AG09309 (cell line): ENCODE data around the gene NAALADL2.

ENCODE experiments used
- DNase-seq: peaks from one replicate; pipeline ENCODE4 v3.0.0-alpha.2; 2010; ENCODE audit warnings: low read depth
- H3K4me3 ChIP-seq: 2 replicates; pipeline ENCODE4 v1.5.1; 2011; ENCODE audit warnings: mild to moderate bottlenecking, low read depth, low read length, moderate library complexity; ENCODE audit not compliant: control insufficient read depth
- TF ChIP-seq, protein P1 (sequence below): IDR thresholded peaks from 2 replicates; pipeline ENCODE4 v1.5.1; 2011; ENCODE audit warnings: mild to moderate bottlenecking, low read depth, low read length, inconsistent platforms; ENCODE audit not compliant: insufficient read depth, control insufficient read depth; ENCODE audit errors: missing control alignments

Gene NAALADL2

DNA sequence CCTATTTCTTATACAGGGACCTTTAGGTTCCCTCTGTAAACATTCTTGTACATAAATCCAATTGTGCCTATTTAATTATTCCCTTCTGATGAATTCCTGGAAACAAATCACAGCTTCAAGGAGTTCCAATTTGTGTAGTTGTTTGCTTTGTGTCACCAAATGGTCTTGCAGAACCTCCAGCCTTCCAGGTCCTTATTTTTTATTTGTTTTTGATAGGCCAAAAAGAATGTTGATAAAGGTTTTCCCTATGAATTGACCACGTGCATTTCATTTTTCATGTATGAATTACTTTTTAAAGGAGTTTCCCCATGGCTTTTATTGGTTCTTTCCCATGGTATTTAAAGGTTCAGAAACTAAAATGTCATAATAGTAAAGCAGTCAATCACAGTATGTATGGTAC lies 243.0 kb downstream of the NAALADL2 start:
- no peak for DNase-seq
- no peak overlapping the region for H3K4me3 ChIP-seq
- TF ChIP-seq, protein P1, sequence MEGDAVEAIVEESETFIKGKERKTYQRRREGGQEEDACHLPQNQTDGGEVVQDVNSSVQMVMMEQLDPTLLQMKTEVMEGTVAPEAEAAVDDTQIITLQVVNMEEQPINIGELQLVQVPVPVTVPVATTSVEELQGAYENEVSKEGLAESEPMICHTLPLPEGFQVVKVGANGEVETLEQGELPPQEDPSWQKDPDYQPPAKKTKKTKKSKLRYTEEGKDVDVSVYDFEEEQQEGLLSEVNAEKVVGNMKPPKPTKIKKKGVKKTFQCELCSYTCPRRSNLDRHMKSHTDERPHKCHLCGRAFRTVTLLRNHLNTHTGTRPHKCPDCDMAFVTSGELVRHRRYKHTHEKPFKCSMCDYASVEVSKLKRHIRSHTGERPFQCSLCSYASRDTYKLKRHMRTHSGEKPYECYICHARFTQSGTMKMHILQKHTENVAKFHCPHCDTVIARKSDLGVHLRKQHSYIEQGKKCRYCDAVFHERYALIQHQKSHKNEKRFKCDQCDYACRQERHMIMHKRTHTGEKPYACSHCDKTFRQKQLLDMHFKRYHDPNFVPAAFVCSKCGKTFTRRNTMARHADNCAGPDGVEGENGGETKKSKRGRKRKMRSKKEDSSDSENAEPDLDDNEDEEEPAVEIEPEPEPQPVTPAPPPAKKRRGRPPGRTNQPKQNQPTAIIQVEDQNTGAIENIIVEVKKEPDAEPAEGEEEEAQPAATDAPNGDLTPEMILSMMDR: no peak

DNA sequence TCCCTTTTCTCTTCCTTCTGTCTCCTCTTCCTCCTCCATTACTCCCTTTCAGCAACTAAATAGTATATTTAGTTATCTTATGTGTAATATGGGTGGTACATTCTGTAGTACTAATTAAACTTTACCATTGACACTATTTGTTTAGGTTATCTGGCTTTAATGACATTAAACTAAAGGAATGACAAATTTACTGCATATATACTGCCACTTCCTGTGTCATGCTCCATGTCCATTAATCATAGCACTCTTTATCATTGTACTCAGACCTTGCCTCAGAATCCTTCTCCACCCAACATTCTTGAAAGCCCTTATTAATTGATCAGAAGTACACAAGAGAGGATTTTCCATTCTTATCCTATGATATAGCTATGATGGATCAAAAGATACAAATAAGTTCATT lies 244.2 kb downstream of the NAALADL2 start:
- TF ChIP-seq, protein P1: no peak
- DNase-seq: no peak
- H3K4me3 ChIP-seq: no peak overlapping the region

DNA sequence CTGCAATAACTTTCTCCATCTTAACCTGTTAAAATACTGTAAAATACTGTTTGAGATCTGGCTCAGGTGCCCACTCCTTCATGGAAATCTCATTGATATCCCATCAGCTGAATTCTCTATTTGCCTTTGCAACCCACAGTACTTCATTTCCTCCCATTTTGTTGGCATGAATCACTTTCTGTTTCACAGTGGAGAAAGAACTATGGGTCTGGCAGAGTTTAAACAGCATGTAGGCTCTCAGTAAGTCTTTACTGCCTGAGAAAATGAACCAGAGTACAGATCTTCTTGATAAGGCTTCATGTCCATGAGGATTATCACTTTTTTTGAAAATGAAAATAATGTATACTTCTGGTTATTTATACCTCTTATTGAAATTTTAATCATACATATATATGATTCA lies 245.9 kb downstream of the NAALADL2 start:
- no peak overlapping the region for H3K4me3 ChIP-seq
- DNase-seq: no peak
- TF ChIP-seq, protein P1: no peak

DNA sequence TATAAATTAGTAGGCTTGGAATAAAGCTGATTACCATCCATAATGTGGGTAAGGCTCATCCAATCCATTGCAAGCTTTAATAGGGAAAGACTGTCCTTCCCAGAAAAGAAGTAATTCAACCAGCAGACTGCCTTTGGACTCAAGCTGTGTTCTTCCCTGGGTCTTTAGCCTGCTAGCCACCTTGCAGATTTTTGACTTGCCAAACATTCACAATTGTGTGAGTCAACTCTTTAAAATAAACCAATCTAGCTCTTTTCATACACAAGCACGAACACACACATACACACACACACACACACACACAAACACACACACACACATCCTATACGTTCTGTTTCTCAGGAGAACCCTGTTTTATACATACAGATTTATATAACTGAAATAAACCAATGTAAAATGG lies 248.1 kb downstream of the NAALADL2 start:
- TF ChIP-seq, protein P1: no peak
- no peak for DNase-seq
- no peak overlapping the region for H3K4me3 ChIP-seq

DNA sequence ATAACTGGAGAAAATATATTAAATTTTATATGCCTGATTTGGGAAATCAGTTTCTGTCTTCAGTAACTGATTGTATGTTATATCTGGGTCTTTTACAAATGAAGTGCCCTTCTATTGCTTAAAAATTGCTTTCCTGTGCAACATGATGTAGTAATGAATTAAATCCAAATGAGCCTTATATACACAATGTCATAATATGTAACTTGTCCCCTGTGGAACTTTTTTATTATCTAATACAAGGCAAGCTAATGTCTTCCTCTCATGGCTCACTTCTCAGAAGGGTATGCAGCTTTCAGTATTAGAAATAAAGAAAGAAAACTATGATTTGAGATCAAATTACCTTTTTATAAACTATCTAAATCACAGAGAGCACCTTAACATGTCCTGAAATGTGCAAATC lies 248.9 kb downstream of the NAALADL2 start:
- TF ChIP-seq, protein P1: no peak
- H3K4me3 ChIP-seq: no peak overlapping the region
- DNase-seq: no peak

DNA sequence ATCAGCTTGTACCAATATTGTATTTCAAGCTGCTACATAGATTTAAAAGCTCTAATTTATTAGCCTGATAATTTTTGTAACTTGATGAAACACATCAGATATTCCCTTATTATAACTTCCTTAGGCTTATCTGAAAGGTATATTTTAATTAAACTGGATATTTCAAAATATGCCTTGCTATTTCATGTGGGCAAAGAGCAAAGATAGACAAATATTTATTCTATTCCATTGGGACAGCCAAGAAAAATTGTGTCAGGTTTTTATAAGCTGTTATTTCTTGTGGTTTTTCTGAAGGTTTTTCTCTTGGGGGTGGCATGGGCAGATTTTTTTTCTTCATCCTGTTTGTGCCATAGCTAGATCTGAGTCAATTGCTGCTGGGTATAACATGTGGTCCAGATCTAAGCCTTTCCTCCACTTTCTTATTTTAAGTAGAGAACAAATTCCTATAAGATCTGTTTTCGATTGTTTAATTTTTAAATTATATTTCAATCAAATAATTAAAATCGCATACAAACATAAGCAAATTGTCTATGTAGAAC lies 249.5 kb downstream of the NAALADL2 start:
- no peak overlapping the region for H3K4me3 ChIP-seq
- TF ChIP-seq, protein P1: no peak
- no peak for DNase-seq

DNA sequence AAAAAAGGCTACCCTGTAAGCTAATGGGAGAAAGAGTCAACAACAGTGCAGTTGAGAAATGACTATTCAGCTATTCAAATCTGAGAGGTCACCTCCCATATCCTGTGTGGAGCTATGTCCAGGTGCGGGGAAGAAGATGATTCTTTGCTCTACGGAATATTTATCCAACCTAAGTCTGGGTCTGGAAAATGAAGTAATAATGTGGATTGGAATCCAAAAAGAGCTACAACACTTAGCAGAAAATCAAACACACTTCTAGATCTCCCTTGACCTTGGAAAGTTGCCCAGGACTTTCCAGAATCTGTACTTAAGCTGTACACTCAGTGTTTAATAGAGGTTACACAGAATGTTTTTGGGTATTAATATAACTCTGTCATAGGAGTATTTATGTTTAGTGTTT lies 251.9 kb downstream of the NAALADL2 start:
- H3K4me3 ChIP-seq: no peak overlapping the region
- TF ChIP-seq, protein P1: no peak
- no peak for DNase-seq
